DND-41 (cell line): Measurements from ENCODE around the gene PSMD8.

Experiments used
- ATAC-seq: fragments of 200-7000 bp; cut with Tn5 transposase; 3 replicates; pipeline ENCODE4 v1.9.1; 2021; ENCODE audit warnings: low read depth; ENCODE audit not compliant: insufficient read depth
- DNase-seq: peaks from one replicate; pipeline ENCODE4 v3.0.0-alpha.2; 2020
- H2AFZ ChIP-seq: 2 replicates; pipeline ENCODE4 v1.6.0; 2012; ENCODE audit warnings: low read depth, low read length
- H3K27ac ChIP-seq: 2 replicates; pipeline ENCODE4 v1.5.1; 2012; ENCODE audit warnings: low read length, inconsistent platforms
- H3K27me3 ChIP-seq: fragments of 200-600 bp; sonication (generic); 2 replicates; pipeline ENCODE4 v1.6.0; 2012; ENCODE audit warnings: low read length, mild to moderate bottlenecking, inconsistent platforms; ENCODE audit not compliant: insufficient read depth, poor library complexity
- H3K36me3 ChIP-seq: 2 replicates; pipeline ENCODE4 v1.5.1; 2012; ENCODE audit warnings: low read length, inconsistent platforms; ENCODE audit not compliant: insufficient read depth
- H3K4me1 ChIP-seq: 2 replicates; pipeline ENCODE4 v1.5.1; 2012; ENCODE audit warnings: mild to moderate bottlenecking, low read length; ENCODE audit not compliant: insufficient read depth
- H3K4me2 ChIP-seq: 2 replicates; pipeline ENCODE4 v1.6.0; 2012; ENCODE audit warnings: mild to moderate bottlenecking, moderate library complexity, low read length, inconsistent platforms; ENCODE audit not compliant: insufficient read depth
- H3K4me3 ChIP-seq, 2 experiments: fragments of 200-600 bp in 1 of 2; shearing (Covaris generic) in 1 of 2; 2 replicates each; pipeline ENCODE4 v1.5.1; 2012 to 2016; ENCODE audit warnings: inconsistent platforms in 2 of 2, low read length in 2 of 2, mild to moderate bottlenecking in 2 of 2, low read depth in 1 of 2, moderate library complexity in 1 of 2
- H3K79me2 ChIP-seq: 2 replicates; pipeline ENCODE4 v1.6.0; 2012; ENCODE audit warnings: low read length, inconsistent platforms; ENCODE audit not compliant: insufficient read depth
- H3K9ac ChIP-seq: 2 replicates; pipeline ENCODE4 v1.6.0; 2012; ENCODE audit warnings: low read depth, mild to moderate bottlenecking, inconsistent platforms, low read length, moderate library complexity
- H3K9me3 ChIP-seq: 2 replicates; pipeline ENCODE4 v1.5.1; 2012; ENCODE audit warnings: low read length, moderate library complexity, mild to moderate bottlenecking, inconsistent platforms; ENCODE audit not compliant: insufficient read depth, severe bottlenecking
- H4K20me1 ChIP-seq: 2 replicates; pipeline ENCODE4 v1.6.0; 2012; ENCODE audit warnings: low read length; ENCODE audit not compliant: insufficient read depth
- CTCF ChIP-seq: IDR thresholded peaks from 2 replicates; pipeline ENCODE4 v1.5.1; 2012; ENCODE audit warnings: borderline replicate concordance, low read length, moderate library complexity, mild to moderate bottlenecking; ENCODE audit not compliant: poor library complexity, severe bottlenecking; ENCODE audit errors: extremely low read depth
- EZH2 ChIP-seq: IDR thresholded peaks from 3 replicates; pipeline ENCODE4 v1.6.1; 2012; ENCODE audit warnings: borderline replicate concordance, low read depth, mild to moderate bottlenecking, moderate library complexity, low read length, inconsistent platforms; ENCODE audit not compliant: severe bottlenecking

PSMD8 gene

GRCh38 chr19:38331728-38332127, 42.6 kb upstream of the PSMD8 start:
- no peak for TF ChIP-seq CTCF
- TF ChIP-seq EZH2, result no peak
- H3K9ac ChIP-seq, result no peak overlapping the region
- no peak overlapping the region for H2AFZ ChIP-seq
- H3K4me1 ChIP-seq, result peaks cover 12% of the 10 kb centered on the region; the same call in 1 of the 2 replicates
- H3K27me3 ChIP-seq, result no peaks in the 10 kb centered on the region
- H3K9me3 ChIP-seq, result no peaks in the 10 kb centered on the region
- H3K27ac ChIP-seq, result no peak overlapping the region
- H4K20me1 ChIP-seq, result no peaks in the 10 kb centered on the region
- H3K79me2 ChIP-seq, result no peaks in the 10 kb centered on the region
- DNase-seq (no peak), ATAC-seq (no peak)
- H3K36me3 ChIP-seq, result no peaks in the 10 kb centered on the region
- no peak overlapping the region for H3K4me3 ChIP-seq
- H3K4me2 ChIP-seq, result no peak overlapping the region

GRCh38 chr19:38333245-38333644, 41.1 kb upstream of the PSMD8 start:
- no peak overlapping the region for H3K9ac ChIP-seq
- H3K27ac ChIP-seq, result no peak overlapping the region
- H3K4me2 ChIP-seq, result no peak overlapping the region
- no peak for DNase-seq
- TF ChIP-seq EZH2, result no peak
- TF ChIP-seq CTCF, result no peak
- H3K27me3 ChIP-seq, result no peaks in the 10 kb centered on the region
- peaks cover 4% of the 10 kb centered on the region for H3K36me3 ChIP-seq
- H3K4me1 ChIP-seq, result peaks cover 23% of the 10 kb centered on the region
- H4K20me1 ChIP-seq, result peaks cover 5% of the 10 kb centered on the region
- no peak overlapping the region for H2AFZ ChIP-seq
- peaks cover 4% of the 10 kb centered on the region; the same call in 1 of the 2 replicates for H3K79me2 ChIP-seq
- ATAC-seq, result no peak
- no peaks in the 10 kb centered on the region for H3K9me3 ChIP-seq
- H3K4me3 ChIP-seq, result no peak overlapping the region

- peak overlapping the region; percentile 95 for H3K4me2 ChIP-seq
- H3K4me1 ChIP-seq, result peaks cover 23% of the 10 kb centered on the region
Measured at GRCh38 chr19:38335949-38336637, 38.3 kb upstream of the PSMD8 start.

More at GRCh38 chr19:38335949-38336637, 38.3 kb upstream of the PSMD8 start:
- peak overlapping the region; percentile 98 for H3K27ac ChIP-seq
- peak overlapping the region; percentile 86 for H2AFZ ChIP-seq
- peaks cover 4% of the 10 kb centered on the region; the same call in 1 of the 2 replicates for H3K79me2 ChIP-seq
- peak overlapping the region; percentile 59 to 72 for H3K4me3 ChIP-seq
- ATAC-seq, result peak; percentile 81
- H3K9me3 ChIP-seq, result no peaks in the 10 kb centered on the region
- no peaks in the 10 kb centered on the region for H3K27me3 ChIP-seq
- peaks cover 5% of the 10 kb centered on the region for H4K20me1 ChIP-seq
- peak overlapping the region; percentile 65 for H3K9ac ChIP-seq
- peak; percentile 96 for DNase-seq
- H3K36me3 ChIP-seq, result peaks cover 10% of the 10 kb centered on the region
- TF ChIP-seq CTCF, result no peak
- TF ChIP-seq EZH2, result no peak
